ENCODE results near the gene CCDC14. TPM values are rescaled to one million over a fixed set of nuclear protein-coding genes. Genes with fewer than 3 reads are reported as not detected.
"Not testable (repeated sequence)": the region's sequence is repeated elsewhere in the genome, so short reads cannot be mapped to it uniquely, and the experiment has no call there.

Gene CCDC14
- total RNA-seq, 1 experiment from 2014 or later: 52.8 TPM

- H3K27ac ChIP-seq; H3K9me3 ChIP-seq (replicated peaks); H3K4me1 ChIP-seq (replicated peaks); H3K4me3 ChIP-seq; H3K36me3 ChIP-seq: not testable (repeated sequence)
- peaks cover 15% of the 10 kb centered on the region for H3K27me3 ChIP-seq (replicated peaks)
- peak; percentile 45 to 50 for DNase-seq (ENCODE audit: low read depth in 1 of 2, low spot score in 2 of 2)
These were observed 18.8 kb upstream of the CCDC14 start for GRCh38 chr3:123979525-123980501.

GRCh38 chr3:123976904-123977303 is 15.9 kb upstream of the CCDC14 start:
- H3K9me3 ChIP-seq (replicated peaks); H3K27ac ChIP-seq; H3K36me3 ChIP-seq; H3K4me3 ChIP-seq; H3K27me3 ChIP-seq (replicated peaks); H3K4me1 ChIP-seq (replicated peaks); DNase-seq (ENCODE audit: low read depth in 1 of 2, low spot score in 2 of 2): not testable (repeated sequence)

- not testable (repeated sequence) for H3K27ac ChIP-seq; H3K36me3 ChIP-seq; H3K9me3 ChIP-seq (replicated peaks); H3K27me3 ChIP-seq (replicated peaks); DNase-seq (ENCODE audit: low read depth in 1 of 2, low spot score in 2 of 2); H3K4me1 ChIP-seq (replicated peaks); H3K4me3 ChIP-seq
These were observed 15.3 kb upstream of the CCDC14 start for GRCh38 chr3:123976181-123976898.

GRCh38 chr3:123975030-123975429 is 14.0 kb upstream of the CCDC14 start:
- H3K4me3 ChIP-seq; H3K36me3 ChIP-seq; H3K9me3 ChIP-seq (replicated peaks); DNase-seq (ENCODE audit: low read depth in 1 of 2, low spot score in 2 of 2); H3K4me1 ChIP-seq (replicated peaks); H3K27ac ChIP-seq; H3K27me3 ChIP-seq (replicated peaks): not testable (repeated sequence)

- no peaks in the 10 kb centered on the region for H3K4me1 ChIP-seq (replicated peaks)
- no peaks in the 10 kb centered on the region for H3K36me3 ChIP-seq
- no peaks in the 10 kb centered on the region; the same call in 1 of the 2 replicates for H3K27me3 ChIP-seq (replicated peaks)
- no peak overlapping the region for H3K4me3 ChIP-seq
- H3K9me3 ChIP-seq (replicated peaks): no peaks in the 10 kb centered on the region
- no peak overlapping the region for H3K27ac ChIP-seq
- no peak for DNase-seq (ENCODE audit: low read depth in 1 of 2, low spot score in 2 of 2)
These were observed 10.4 kb upstream of the CCDC14 start for GRCh38 chr3:123971406-123971805.

- H3K27ac ChIP-seq; H3K36me3 ChIP-seq; H3K9me3 ChIP-seq (replicated peaks); DNase-seq (ENCODE audit: low read depth in 1 of 2, low spot score in 2 of 2); H3K27me3 ChIP-seq (replicated peaks); H3K4me1 ChIP-seq (replicated peaks); H3K4me3 ChIP-seq: not testable (repeated sequence)
These were observed 6.2 kb upstream of the CCDC14 start for GRCh38 chr3:123967260-123967659.

- H3K4me3 ChIP-seq; H3K27me3 ChIP-seq (replicated peaks); DNase-seq (ENCODE audit: low read depth in 1 of 2, low spot score in 2 of 2); H3K9me3 ChIP-seq (replicated peaks); H3K4me1 ChIP-seq (replicated peaks); H3K36me3 ChIP-seq; H3K27ac ChIP-seq: not testable (repeated sequence)
These were observed 5.8 kb upstream of the CCDC14 start for GRCh38 chr3:123966799-123967198.

- H3K27me3 ChIP-seq (replicated peaks); H3K4me1 ChIP-seq (replicated peaks); H3K4me3 ChIP-seq; H3K9me3 ChIP-seq (replicated peaks); H3K36me3 ChIP-seq; DNase-seq (ENCODE audit: low read depth in 1 of 2, low spot score in 2 of 2); H3K27ac ChIP-seq: not testable (repeated sequence)
These were observed 3.8 kb upstream of the CCDC14 start for GRCh38 chr3:123964793-123965192.

GRCh38 chr3:123961508-123961856 is 453 bp upstream of the CCDC14 start:
- Histone ChIP-seq H3K4me3 (peak overlapping the region; percentile 59), H3K36me3 (peaks cover 7% of the 10 kb centered on the region; the same call in 1 of the 2 replicates), H3K27me3 (replicated peaks) (no peaks in the 10 kb centered on the region), H3K9me3 (replicated peaks) (no peaks in the 10 kb centered on the region), H3K4me1 (replicated peaks) (peaks cover 3% of the 10 kb centered on the region; the same call in 1 of the 2 replicates), H3K27ac (no peak overlapping the region)
- DNase-seq (ENCODE audit: low read depth in 1 of 2, low spot score in 2 of 2): no peak

GRCh38 chr3:123953735-123954134 is 7.3 kb downstream of the CCDC14 start:
- no peak overlapping the region for H3K27ac ChIP-seq
- H3K27me3 ChIP-seq (replicated peaks): no peaks in the 10 kb centered on the region
- peaks cover 4% of the 10 kb centered on the region for H3K4me1 ChIP-seq (replicated peaks)
- no peak overlapping the region for H3K4me3 ChIP-seq
- no peak for DNase-seq (ENCODE audit: low read depth in 1 of 2, low spot score in 2 of 2)
- H3K36me3 ChIP-seq: peaks cover 59% of the 10 kb centered on the region
- H3K9me3 ChIP-seq (replicated peaks): no peaks in the 10 kb centered on the region

- Histone ChIP-seq H3K4me3 (no peak overlapping the region), H3K27me3 (replicated peaks) (no peaks in the 10 kb centered on the region), H3K4me1 (replicated peaks) (peaks cover 4% of the 10 kb centered on the region), H3K27ac (no peak overlapping the region), H3K36me3 (peaks cover 63% of the 10 kb centered on the region), H3K9me3 (replicated peaks) (no peaks in the 10 kb centered on the region)
- DNase-seq (ENCODE audit: low read depth in 1 of 2, low spot score in 2 of 2): no peak
These were observed 8.0 kb downstream of the CCDC14 start for GRCh38 chr3:123952844-123953520.

GRCh38 chr3:123951522-123952447 is 9.2 kb downstream of the CCDC14 start:
- Histone ChIP-seq H3K4me3 (no peak overlapping the region), H3K4me1 (replicated peaks) (peaks cover 4% of the 10 kb centered on the region), H3K27ac (no peak overlapping the region), H3K27me3 (replicated peaks) (no peaks in the 10 kb centered on the region), H3K9me3 (replicated peaks) (no peaks in the 10 kb centered on the region), H3K36me3 (peaks cover 69% of the 10 kb centered on the region)
- DNase-seq (ENCODE audit: low read depth in 1 of 2, low spot score in 2 of 2): no peak

GRCh38 chr3:123949641-123950040 is 11.4 kb downstream of the CCDC14 start:
- H3K36me3 ChIP-seq: peaks cover 72% of the 10 kb centered on the region
- peaks cover 4% of the 10 kb centered on the region for H3K4me1 ChIP-seq (replicated peaks)
- H3K4me3 ChIP-seq: no peak overlapping the region
- H3K9me3 ChIP-seq (replicated peaks): no peaks in the 10 kb centered on the region
- H3K27me3 ChIP-seq (replicated peaks): no peaks in the 10 kb centered on the region
- DNase-seq (ENCODE audit: low read depth in 1 of 2, low spot score in 2 of 2): peak in 1 of 2 experiments; percentile 17
- H3K27ac ChIP-seq: no peak overlapping the region
